Measurements from ENCODE around the gene OR5AU1.
A peak's percentile ranks its signal among the peaks of the same experiment; 100 is the strongest.

Gene OR5AU1

DNA sequence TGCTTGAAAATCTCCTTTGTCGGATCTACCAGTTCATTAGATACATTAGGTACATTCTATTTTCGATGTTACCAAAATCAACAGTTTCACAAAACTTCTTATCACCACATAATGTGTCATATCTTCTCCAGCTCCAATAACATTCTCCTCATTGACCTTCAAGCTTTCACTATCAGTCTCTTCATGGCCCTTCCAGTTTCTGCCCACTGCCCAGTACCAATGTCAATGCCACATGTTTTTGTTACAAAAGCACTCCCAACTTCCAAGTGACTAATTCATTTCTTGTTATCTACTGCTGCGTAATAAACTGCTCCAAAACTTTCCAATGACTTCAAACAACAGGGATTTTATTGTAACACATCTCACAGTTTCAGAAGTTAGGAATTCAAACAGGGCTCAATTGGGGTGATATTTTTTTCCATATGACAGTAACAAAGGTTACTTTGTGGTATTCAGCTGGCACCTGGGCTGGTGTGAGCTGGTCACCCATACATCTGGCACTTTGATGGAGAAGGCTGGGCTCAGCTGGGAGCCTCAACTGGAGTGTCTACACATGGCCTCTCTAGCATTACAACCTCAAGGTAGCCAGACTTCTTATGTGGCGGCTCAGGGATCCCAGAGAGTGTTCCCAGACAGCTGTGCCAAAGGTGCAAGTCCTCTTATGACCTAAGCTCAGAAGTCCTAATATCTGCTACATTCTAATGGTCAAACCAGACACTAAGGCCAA lies 6.1 kb downstream of the OR5AU1 start:
- DNase-seq (ENCODE audit: low read depth) = no peak
- TF ChIP-seq, protein P1, sequence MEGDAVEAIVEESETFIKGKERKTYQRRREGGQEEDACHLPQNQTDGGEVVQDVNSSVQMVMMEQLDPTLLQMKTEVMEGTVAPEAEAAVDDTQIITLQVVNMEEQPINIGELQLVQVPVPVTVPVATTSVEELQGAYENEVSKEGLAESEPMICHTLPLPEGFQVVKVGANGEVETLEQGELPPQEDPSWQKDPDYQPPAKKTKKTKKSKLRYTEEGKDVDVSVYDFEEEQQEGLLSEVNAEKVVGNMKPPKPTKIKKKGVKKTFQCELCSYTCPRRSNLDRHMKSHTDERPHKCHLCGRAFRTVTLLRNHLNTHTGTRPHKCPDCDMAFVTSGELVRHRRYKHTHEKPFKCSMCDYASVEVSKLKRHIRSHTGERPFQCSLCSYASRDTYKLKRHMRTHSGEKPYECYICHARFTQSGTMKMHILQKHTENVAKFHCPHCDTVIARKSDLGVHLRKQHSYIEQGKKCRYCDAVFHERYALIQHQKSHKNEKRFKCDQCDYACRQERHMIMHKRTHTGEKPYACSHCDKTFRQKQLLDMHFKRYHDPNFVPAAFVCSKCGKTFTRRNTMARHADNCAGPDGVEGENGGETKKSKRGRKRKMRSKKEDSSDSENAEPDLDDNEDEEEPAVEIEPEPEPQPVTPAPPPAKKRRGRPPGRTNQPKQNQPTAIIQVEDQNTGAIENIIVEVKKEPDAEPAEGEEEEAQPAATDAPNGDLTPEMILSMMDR (IDR thresholded peaks at IDR 0.05; ENCODE audit: control insufficient read depth, extremely low read depth, insufficient read depth) = no peak
- no peak overlapping the region for H3K4me3 ChIP-seq (ENCODE audit: low read depth, low read length)

DNA sequence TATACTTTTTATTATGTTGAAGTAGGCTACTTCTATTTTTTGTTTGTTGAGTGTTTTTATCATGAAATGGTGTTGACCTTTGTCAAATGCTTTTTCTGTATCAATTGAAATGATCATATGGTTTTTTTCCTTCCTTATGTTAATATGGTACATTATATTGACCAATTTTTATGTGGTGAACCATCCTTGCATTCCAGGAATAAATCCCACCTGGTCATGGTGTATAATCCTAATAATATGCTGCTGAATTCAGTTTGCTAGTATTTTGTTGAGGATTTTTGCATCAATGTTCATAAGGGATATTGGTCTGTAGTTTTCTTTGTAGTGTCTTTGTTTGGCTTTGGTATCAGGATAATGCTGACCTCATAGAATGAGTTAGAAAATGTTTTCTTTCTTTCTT lies 10.4 kb downstream of the OR5AU1 start:
- DNase-seq (ENCODE audit: low read depth) = no peak
- TF ChIP-seq, protein P1 (IDR thresholded peaks at IDR 0.05; ENCODE audit: control insufficient read depth, extremely low read depth, insufficient read depth) = no peak
- no peak overlapping the region for H3K4me3 ChIP-seq (ENCODE audit: low read depth, low read length)

DNA sequence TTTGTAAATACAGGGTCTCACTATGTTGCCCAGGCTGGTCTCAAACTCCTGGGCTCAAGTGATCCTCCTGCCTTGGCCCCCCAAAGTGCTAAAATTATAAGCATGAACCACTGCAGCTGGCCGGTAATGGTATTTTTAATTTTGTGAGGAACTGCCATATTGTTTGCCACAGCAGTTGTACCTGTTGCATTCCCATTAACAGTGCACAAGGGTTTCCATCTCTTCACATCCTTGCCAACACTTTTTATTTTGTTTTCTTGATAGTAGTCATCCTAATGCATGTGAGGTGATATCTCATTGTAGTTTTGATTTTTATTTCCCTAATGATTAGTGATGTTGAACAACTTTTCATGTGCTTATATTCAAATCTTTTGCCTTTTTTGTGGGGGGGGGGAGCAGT lies 13.5 kb downstream of the OR5AU1 start:
- TF ChIP-seq, protein P1 (IDR thresholded peaks at IDR 0.05; ENCODE audit: control insufficient read depth, extremely low read depth, insufficient read depth) = no peak
- no peak for DNase-seq (ENCODE audit: low read depth)
- no peak overlapping the region for H3K4me3 ChIP-seq (ENCODE audit: low read depth, low read length)

DNA sequence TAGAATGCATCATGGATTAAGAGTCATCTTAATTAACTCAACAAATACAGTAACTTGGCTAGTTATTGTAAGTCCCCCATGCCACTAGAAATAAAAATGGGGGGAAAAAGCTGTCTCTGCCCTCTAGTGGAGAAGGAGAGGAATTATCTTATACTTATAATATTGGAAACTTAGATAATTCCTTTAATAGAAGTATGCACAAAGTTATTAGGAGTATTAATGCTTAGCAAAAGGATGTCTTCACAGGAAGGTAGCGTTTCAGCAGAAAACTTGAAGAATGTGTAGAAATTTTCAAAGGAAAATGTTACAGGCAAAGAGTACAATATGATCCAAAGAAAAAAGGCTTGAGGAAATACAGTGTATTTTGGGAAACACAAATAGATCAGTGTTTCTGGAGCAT lies 19.8 kb downstream of the OR5AU1 start:
- TF ChIP-seq, protein P1 (IDR thresholded peaks at IDR 0.05; ENCODE audit: control insufficient read depth, extremely low read depth, insufficient read depth) = peak; percentile 49
- DNase-seq (ENCODE audit: low read depth) = no peak
- no peak overlapping the region for H3K4me3 ChIP-seq (ENCODE audit: low read depth, low read length)

DNA sequence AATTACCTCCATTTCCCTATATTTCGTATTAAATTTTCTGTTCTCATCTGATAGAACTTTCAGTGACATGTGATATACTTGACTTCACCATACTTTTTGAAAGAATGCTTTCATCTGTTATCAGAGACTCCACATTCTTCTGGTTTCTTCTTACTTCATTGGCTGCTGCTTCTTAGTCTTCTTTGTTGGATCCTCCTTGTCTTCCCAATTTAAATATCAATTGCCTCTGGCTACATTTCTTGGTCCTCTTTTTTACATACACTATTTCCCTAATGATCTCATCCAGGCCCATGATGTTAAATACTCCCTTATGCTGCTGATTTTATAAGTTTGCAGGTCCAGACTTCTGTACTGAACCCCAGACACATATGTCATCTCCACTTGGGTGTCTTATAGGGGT lies 22.0 kb downstream of the OR5AU1 start:
- TF ChIP-seq, protein P1 (IDR thresholded peaks at IDR 0.05; ENCODE audit: control insufficient read depth, extremely low read depth, insufficient read depth) = no peak
- no peak for DNase-seq (ENCODE audit: low read depth)

DNA sequence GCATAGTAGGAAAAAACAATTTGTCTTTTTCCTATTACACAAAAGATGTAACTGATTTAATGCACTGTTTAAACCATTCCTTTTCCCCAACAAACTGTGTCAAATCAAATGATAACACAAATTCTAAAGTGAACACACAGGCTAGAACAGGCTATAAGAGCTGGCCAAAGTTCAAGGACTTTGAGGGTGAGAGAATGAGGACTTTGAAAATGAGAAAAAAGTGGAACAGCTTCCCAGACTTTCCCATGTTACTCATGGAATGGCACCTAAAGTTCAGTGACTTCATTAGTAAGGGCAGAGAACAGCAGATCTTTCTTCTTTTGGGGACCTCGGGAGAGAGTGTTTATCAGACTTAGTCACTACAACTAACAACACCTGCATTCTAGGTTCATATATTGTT lies 32.4 kb downstream of the OR5AU1 start:
- no peak overlapping the region for H3K4me3 ChIP-seq (ENCODE audit: low read depth, low read length)
- TF ChIP-seq, protein P1 (IDR thresholded peaks at IDR 0.05; ENCODE audit: control insufficient read depth, extremely low read depth, insufficient read depth) = no peak
- DNase-seq (ENCODE audit: low read depth) = no peak

More for the DNA sequence above, 22.0 kb downstream of the OR5AU1 start:
- no peak overlapping the region for H3K4me3 ChIP-seq (ENCODE audit: low read depth, low read length)

DNA sequence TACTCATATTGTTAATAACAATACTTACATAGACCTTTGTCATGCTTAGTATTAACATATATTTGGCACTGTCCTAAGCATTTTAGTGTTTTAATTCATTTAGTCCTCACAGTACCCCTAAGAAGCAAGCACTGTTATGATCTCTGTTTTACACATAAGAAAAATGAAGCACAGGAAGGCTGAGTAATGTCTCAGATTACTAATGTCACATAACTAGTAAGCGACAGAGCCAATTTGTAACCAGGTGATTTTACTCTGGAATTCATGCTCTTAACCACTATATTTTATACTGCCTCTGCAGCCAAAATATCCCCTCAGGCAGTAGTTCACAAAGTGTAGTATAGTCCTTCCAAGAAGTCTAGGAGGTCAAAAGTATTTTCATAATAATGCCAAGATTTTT lies 34.7 kb downstream of the OR5AU1 start:
- TF ChIP-seq, protein P1 (IDR thresholded peaks at IDR 0.05; ENCODE audit: control insufficient read depth, extremely low read depth, insufficient read depth) = no peak
- no peak for DNase-seq (ENCODE audit: low read depth)
- no peak overlapping the region for H3K4me3 ChIP-seq (ENCODE audit: low read depth, low read length)

All from LNCaP clone FGC (cell line).